SK-N-SH treated with all-trans-retinoic acid at 6 μM for 48 hours (cell line): ENCODE measurements around the gene SLC49A3.

Experiments
- ATAC-seq: fragments of 200-7000 bp; cut with Tn5 transposase; 3 replicates; pipeline ENCODE4 v1.9.1; 2020; ENCODE audit warnings: mild to moderate bottlenecking, moderate library complexity
- ARNTL ChIP-seq: fragments of 450-650 bp; formaldehyde crosslinking; IDR thresholded peaks from 2 replicates; pipeline ENCODE4 v1.5.0; 2020; ENCODE audit warnings: low read depth, mild to moderate bottlenecking, moderate library complexity, borderline replicate concordance
- CSDC2 ChIP-seq: fragments of 250-450 bp; sonication (Bioruptor Pico); IDR thresholded peaks from 2 replicates; pipeline ENCODE4 v1.5.0; 2020; ENCODE audit warnings: mild to moderate bottlenecking, moderate library complexity
- ESRRG ChIP-seq: fragments of 250-450 bp; sonication (Bioruptor Pico); IDR thresholded peaks from 2 replicates; pipeline ENCODE4 v1.6.1; 2021; ENCODE audit warnings: mild to moderate bottlenecking
- ISL1 ChIP-seq: fragments of 250-450 bp; sonication (Bioruptor Pico); IDR thresholded peaks from 2 replicates; pipeline ENCODE4 v2.1.2; 2022; ENCODE audit warnings: mild to moderate bottlenecking, moderate library complexity
- OSR1 ChIP-seq: fragments of 250-450 bp; sonication (Bioruptor Pico); IDR thresholded peaks from 2 replicates; pipeline ENCODE4 v1.8.0; 2022; ENCODE audit warnings: moderate library complexity, mild to moderate bottlenecking, inconsistent platforms
- PPARA ChIP-seq: fragments of 250-450 bp; sonication (Bioruptor Pico); IDR thresholded peaks from 2 replicates; pipeline ENCODE4 v1.5.0; 2020; ENCODE audit warnings: mild to moderate bottlenecking, borderline replicate concordance
- RARB ChIP-seq: fragments of 250-450 bp; sonication (Bioruptor Pico); IDR thresholded peaks from 2 replicates; pipeline ENCODE4 v1.8.0; 2021; ENCODE audit warnings: mild to moderate bottlenecking, moderate library complexity
- ZC3H10 ChIP-seq: fragments of 250-450 bp; sonication (Bioruptor Pico); IDR thresholded peaks from 2 replicates; pipeline ENCODE4 v1.5.1; 2021; ENCODE audit warnings: mild to moderate bottlenecking, moderate library complexity
- ZFP3 ChIP-seq: fragments of 250-450 bp; sonication (Bioruptor Pico); IDR thresholded peaks from 2 replicates; pipeline ENCODE4 v1.5.0; 2020; ENCODE audit warnings: mild to moderate bottlenecking, moderate library complexity
- ZNF565 ChIP-seq: fragments of 450-650 bp; formaldehyde crosslinking; conservative IDR thresholded peaks from 2 replicates; pipeline ENCODE4 v1.5.0; 2020; ENCODE audit warnings: low read depth, mild to moderate bottlenecking, moderate library complexity
- ZNF70 ChIP-seq: fragments of 450-650 bp; formaldehyde crosslinking; IDR thresholded peaks from 2 replicates; pipeline ENCODE4 v1.5.0; 2020; ENCODE audit warnings: mild to moderate bottlenecking, moderate library complexity
- ZNF8 ChIP-seq: fragments of 450-650 bp; formaldehyde crosslinking; IDR thresholded peaks from 2 replicates; pipeline ENCODE4 v1.5.0; 2020; ENCODE audit warnings: mild to moderate bottlenecking, moderate library complexity
- TF ChIP-seq, protein P1 (sequence below): fragments of 250-450 bp; sonication (Bioruptor Pico); IDR thresholded peaks from 2 replicates; pipeline ENCODE4 v1.5.1; 2021; ENCODE audit warnings: mild to moderate bottlenecking, moderate library complexity
- TF ChIP-seq, protein P2 (sequence below): fragments of 250-450 bp; sonication (Bioruptor Pico); IDR thresholded peaks from 2 replicates; pipeline ENCODE4 v1.8.0; 2020; ENCODE audit warnings: mild to moderate bottlenecking, moderate library complexity, borderline replicate concordance
- TF ChIP-seq, protein P3 (sequence below): fragments of 250-450 bp; sonication (Bioruptor Pico); IDR thresholded peaks from 2 replicates; pipeline ENCODE4 v1.5.1; 2020; ENCODE audit warnings: low read depth, mild to moderate bottlenecking, moderate library complexity
- TF ChIP-seq, protein P4 (sequence below): fragments of 250-450 bp; sonication (Bioruptor Pico); IDR thresholded peaks from 2 replicates; pipeline ENCODE4 v1.5.0; 2020; ENCODE audit warnings: mild to moderate bottlenecking, moderate library complexity

Gene SLC49A3

DNA sequence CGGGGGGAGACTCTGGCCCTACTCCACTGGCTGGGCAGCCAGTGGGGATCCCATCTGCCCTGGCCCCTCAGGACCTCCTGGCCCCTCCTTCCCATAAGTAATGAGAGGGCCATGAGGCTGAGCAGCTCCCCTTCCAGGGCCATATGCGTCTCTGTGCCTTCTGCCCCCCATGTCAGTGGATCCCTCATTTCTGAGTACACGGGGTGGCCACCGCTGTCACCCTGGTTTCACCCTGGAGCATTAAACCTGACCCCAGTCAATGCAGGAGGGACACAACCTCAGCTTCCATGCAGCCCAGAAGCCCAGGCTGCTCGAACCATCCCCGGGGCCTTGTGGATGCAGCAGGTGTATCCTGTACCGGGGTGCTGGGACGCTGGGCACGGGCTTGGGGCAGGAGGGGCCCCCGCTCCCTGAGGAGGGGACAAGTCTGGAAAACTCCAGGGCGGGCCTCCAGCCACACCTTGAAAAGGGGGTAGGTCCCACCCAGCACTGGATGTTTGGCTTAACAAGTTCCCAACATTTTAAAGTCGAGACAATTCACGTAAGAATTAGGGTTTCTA lies 39.1 kb downstream of the SLC49A3 start:
- TF ChIP-seq ZNF8 (CRISPR knock-in tag) (no peak), PPARA (no peak), ZNF565 (CRISPR knock-in tag) (no peak)
- ATAC-seq = no peak

DNA sequence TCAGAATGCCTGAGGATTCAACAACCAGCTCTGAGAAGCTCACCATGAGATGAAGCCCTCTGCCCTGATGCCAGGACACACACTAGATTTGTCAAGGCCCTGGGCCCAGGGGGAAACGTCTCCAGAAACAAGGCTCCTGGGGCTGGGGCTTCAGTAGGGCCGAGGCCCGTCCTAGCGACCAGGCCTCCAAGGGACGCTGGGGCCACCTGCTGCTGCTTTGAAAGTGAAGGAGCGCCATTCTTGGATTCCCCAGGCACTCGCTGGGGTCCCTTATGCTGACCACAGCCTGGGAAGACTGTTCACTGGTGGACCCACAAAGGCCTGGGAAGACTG lies 39.7 kb downstream of the SLC49A3 start:
- no peak for ATAC-seq
- TF ChIP-seq ZNF565 (CRISPR knock-in tag) (no peak), RARB (CRISPR knock-in tag) (no peak), ZC3H10 (CRISPR knock-in tag) (no peak), ARNTL (no peak), ZNF8 (CRISPR knock-in tag) (no peak), ZFP3 (CRISPR knock-in tag) (no peak)
- TF ChIP-seq, protein P1, sequence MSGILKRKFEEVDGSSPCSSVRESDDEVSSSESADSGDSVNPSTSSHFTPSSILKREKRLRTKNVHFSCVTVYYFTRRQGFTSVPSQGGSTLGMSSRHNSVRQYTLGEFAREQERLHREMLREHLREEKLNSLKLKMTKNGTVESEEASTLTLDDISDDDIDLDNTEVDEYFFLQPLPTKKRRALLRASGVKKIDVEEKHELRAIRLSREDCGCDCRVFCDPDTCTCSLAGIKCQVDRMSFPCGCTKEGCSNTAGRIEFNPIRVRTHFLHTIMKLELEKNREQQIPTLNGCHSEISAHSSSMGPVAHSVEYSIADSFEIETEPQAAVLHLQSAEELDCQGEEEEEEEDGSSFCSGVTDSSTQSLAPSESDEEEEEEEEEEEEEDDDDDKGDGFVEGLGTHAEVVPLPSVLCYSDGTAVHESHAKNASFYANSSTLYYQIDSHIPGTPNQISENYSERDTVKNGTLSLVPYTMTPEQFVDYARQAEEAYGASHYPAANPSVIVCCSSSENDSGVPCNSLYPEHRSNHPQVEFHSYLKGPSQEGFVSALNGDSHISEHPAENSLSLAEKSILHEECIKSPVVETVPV (CRISPR knock-in tag) = no peak
- TF ChIP-seq, protein P2, sequence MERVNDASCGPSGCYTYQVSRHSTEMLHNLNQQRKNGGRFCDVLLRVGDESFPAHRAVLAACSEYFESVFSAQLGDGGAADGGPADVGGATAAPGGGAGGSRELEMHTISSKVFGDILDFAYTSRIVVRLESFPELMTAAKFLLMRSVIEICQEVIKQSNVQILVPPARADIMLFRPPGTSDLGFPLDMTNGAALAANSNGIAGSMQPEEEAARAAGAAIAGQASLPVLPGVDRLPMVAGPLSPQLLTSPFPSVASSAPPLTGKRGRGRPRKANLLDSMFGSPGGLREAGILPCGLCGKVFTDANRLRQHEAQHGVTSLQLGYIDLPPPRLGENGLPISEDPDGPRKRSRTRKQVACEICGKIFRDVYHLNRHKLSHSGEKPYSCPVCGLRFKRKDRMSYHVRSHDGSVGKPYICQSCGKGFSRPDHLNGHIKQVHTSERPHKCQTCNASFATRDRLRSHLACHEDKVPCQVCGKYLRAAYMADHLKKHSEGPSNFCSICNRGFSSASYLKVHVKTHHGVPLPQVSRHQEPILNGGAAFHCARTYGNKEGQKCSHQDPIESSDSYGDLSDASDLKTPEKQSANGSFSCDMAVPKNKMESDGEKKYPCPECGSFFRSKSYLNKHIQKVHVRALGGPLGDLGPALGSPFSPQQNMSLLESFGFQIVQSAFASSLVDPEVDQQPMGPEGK (CRISPR knock-in tag) = no peak
- TF ChIP-seq, protein P3, sequence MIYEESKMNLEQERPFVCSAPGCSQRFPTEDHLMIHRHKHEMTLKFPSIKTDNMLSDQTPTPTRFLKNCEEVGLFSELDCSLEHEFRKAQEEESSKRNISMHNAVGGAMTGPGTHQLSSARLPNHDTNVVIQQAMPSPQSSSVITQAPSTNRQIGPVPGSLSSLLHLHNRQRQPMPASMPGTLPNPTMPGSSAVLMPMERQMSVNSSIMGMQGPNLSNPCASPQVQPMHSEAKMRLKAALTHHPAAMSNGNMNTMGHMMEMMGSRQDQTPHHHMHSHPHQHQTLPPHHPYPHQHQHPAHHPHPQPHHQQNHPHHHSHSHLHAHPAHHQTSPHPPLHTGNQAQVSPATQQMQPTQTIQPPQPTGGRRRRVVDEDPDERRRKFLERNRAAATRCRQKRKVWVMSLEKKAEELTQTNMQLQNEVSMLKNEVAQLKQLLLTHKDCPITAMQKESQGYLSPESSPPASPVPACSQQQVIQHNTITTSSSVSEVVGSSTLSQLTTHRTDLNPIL (CRISPR knock-in tag) = no peak
- TF ChIP-seq, protein P4, sequence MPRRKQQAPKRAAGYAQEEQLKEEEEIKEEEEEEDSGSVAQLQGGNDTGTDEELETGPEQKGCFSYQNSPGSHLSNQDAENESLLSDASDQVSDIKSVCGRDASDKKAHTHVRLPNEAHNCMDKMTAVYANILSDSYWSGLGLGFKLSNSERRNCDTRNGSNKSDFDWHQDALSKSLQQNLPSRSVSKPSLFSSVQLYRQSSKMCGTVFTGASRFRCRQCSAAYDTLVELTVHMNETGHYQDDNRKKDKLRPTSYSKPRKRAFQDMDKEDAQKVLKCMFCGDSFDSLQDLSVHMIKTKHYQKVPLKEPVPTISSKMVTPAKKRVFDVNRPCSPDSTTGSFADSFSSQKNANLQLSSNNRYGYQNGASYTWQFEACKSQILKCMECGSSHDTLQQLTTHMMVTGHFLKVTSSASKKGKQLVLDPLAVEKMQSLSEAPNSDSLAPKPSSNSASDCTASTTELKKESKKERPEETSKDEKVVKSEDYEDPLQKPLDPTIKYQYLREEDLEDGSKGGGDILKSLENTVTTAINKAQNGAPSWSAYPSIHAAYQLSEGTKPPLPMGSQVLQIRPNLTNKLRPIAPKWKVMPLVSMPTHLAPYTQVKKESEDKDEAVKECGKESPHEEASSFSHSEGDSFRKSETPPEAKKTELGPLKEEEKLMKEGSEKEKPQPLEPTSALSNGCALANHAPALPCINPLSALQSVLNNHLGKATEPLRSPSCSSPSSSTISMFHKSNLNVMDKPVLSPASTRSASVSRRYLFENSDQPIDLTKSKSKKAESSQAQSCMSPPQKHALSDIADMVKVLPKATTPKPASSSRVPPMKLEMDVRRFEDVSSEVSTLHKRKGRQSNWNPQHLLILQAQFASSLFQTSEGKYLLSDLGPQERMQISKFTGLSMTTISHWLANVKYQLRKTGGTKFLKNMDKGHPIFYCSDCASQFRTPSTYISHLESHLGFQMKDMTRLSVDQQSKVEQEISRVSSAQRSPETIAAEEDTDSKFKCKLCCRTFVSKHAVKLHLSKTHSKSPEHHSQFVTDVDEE (CRISPR knock-in tag) = no peak

DNA sequence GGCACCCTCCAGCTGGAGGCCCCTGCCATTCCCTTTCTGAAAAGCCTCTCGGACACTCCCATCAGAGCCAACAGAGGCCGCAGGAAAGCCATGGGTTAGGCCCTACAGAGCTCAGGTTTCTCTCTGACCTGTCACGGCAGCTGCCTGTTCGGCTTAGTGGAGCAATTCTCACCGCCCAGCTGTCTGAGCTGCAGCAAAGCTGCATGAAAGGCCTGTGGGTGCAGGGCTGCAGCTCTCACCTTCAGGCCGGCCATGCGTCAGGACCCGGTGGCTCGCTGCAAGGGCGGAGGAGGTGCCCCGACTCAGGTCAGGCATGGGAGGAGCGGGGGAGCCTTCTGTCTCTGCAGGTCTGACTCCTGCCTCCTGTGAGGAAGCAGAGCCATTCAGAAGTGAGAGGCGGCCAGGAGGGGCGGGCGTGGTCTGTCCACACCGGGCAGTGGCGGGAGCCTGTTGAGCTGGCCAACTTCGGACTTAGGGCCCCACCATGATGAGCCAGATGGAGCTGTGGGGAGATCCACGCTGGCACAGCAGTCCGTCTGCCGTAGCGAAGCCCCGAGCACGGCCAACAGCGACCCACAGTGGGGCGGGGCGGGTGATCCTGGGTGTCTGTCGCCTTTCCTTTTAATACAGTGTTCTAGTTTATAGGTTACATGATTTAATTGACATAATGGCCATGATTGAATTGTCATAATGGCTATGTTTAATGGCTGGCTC lies 40.2 kb downstream of the SLC49A3 start:
- no peak for ATAC-seq
- TF ChIP-seq, protein P2 (CRISPR knock-in tag) = no peak
- TF ChIP-seq ARNTL (no peak), ZNF70 (no peak), OSR1 (CRISPR knock-in tag) (no peak), ZC3H10 (CRISPR knock-in tag) (no peak), ESRRG (CRISPR knock-in tag) (no peak), CSDC2 (CRISPR knock-in tag) (no peak), ISL1 (CRISPR knock-in tag) (no peak), RARB (CRISPR knock-in tag) (no peak), ZFP3 (CRISPR knock-in tag) (no peak)
- TF ChIP-seq, protein P4 (CRISPR knock-in tag) = no peak
- TF ChIP-seq, protein P3 (CRISPR knock-in tag) = no peak
